ENCODE results near the gene RAG1.

DNA sequence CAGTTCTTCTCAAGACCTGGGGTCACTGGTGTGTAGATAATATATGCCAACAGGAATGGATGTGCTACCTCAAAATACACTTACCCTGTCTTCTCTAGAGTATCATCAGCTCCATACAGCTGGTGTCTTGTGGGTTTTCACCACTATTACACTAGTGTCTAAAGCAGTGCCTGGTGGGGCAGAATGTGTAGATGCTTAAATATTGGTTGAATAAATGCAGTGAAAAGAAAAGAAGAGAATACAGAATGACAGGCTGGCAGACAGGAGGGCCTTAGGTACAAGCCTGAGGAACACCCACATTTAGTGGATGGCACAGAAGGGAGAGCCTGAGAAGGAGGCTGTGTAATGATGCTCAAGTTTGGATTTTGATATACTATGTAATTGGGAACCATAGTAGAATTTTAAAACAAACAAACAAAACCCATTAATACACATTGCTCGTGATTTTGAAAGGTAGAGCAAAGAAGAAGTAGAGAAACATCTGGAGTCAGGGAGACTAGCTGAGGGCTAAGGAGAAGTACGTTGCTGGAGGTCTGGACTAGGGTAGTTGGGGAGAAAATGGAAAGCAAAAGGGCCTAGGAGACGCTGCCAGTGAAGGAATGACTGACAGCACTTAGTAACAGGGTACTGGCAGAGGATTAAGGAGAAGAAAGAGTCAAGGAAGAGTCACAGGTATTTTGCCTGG, 50.7 kb downstream of the RAG1 start:
- TF ChIP-seq POLR2A (IDR thresholded peaks at IDR 0.05): no peak
- TF ChIP-seq, protein P1, sequence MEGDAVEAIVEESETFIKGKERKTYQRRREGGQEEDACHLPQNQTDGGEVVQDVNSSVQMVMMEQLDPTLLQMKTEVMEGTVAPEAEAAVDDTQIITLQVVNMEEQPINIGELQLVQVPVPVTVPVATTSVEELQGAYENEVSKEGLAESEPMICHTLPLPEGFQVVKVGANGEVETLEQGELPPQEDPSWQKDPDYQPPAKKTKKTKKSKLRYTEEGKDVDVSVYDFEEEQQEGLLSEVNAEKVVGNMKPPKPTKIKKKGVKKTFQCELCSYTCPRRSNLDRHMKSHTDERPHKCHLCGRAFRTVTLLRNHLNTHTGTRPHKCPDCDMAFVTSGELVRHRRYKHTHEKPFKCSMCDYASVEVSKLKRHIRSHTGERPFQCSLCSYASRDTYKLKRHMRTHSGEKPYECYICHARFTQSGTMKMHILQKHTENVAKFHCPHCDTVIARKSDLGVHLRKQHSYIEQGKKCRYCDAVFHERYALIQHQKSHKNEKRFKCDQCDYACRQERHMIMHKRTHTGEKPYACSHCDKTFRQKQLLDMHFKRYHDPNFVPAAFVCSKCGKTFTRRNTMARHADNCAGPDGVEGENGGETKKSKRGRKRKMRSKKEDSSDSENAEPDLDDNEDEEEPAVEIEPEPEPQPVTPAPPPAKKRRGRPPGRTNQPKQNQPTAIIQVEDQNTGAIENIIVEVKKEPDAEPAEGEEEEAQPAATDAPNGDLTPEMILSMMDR (IDR thresholded peaks at IDR 0.05): no peak
- TF ChIP-seq POLR2AphosphoS5 (IDR thresholded peaks at IDR 0.05): no peak
